Gastroesophageal sphincter (tissue), 4 donors: ENCODE measurements around the gene BDH2. TPM values are rescaled to one million over a fixed set of nuclear protein-coding genes. Genes with fewer than 3 reads are reported as not detected.

Experiments used
- ATAC-seq: fragments of 150-250 bp; one replicate; pipeline ENCODE4 v1.9.1; 2016; ENCODE audit warnings: mild to moderate bottlenecking, moderate library complexity
- H3K27ac ChIP-seq, 4 donors: fragments of 200-600 bp; sonication (generic) in 3 of 4; 1 replicate in 3 of 4; 2 replicates in 1 of 4; pipeline ENCODE4 v1.5.1; 2016 to 2019
- H3K27me3 ChIP-seq: fragments of 200-600 bp; sonication (generic); one replicate; pipeline ENCODE4 v1.5.1; 2019
- H3K36me3 ChIP-seq, 2 donors: fragments of 200-600 bp; sonication (generic); one replicate each; pipeline ENCODE4 v1.5.1; 2019; ENCODE audit warnings: control low read depth in 1 of 2
- H3K4me1 ChIP-seq, 3 donors: fragments of 200-600 bp; sonication (generic); 1 replicate in 2 of 3; 2 replicates in 1 of 3; pipeline ENCODE4 v1.5.1; 2016 to 2019; ENCODE audit warnings: control low read depth in 2 of 3
- H3K4me3 ChIP-seq, 2 donors: fragments of 200-600 bp; sonication (generic); one replicate each; pipeline ENCODE4 v1.5.1; 2019; ENCODE audit warnings: mild to moderate bottlenecking in 1 of 2, moderate library complexity in 1 of 2
- H3K9me3 ChIP-seq, 3 donors: fragments of 200-600 bp; sonication (generic); one replicate each; pipeline ENCODE4 v1.5.1; 2017 to 2019; ENCODE audit warnings: control low read depth in 2 of 3
- EP300 ChIP-seq: sonication (generic); formaldehyde crosslinking; IDR thresholded peaks from one replicate; pipeline ENCODE4 v1.6.1; 2017; ENCODE audit warnings: antibody characterized with exemption, mild to moderate bottlenecking
- POLR2A ChIP-seq, 2 donors: fragments of 450-650 bp; IDR thresholded peaks; one replicate each; pipeline ENCODE4 v1.6.1; 2017; ENCODE audit warnings: antibody characterized with exemption in 2 of 2, mild to moderate bottlenecking in 2 of 2, moderate library complexity in 1 of 2
- POLR2AphosphoS5 ChIP-seq: sonication (generic); formaldehyde crosslinking; IDR thresholded peaks from one replicate; pipeline ENCODE4 v1.6.1; 2017; ENCODE audit warnings: antibody characterized with exemption
- WGBS, 2 donors: methylation state at CpG; one replicate each; pipeline ENCODE4 v1.1.5; 2018; ENCODE audit warnings: low coverage in 1 of 2; 5-methylcytosine and 5-hydroxymethylcytosine counted together
- total RNA-seq, 4 donors: library from RNA; depleted of rRNA; stranded (reverse); fragments of >200 nt; gene quantifications; one replicate each; pipeline ENCODE4 v1.1.0, GENCODE V29; 2016
- TF ChIP-seq, protein P1 (sequence below), 4 experiments: fragments of 200-600 bp in 2 of 4; fragments of 450-650 bp in 2 of 4; sonication (generic) in 1 of 4; IDR thresholded peaks; one replicate each; pipeline ENCODE4 v1.5.1; 2017 to 2019; ENCODE audit warnings: antibody characterized with exemption in 4 of 4, mild to moderate bottlenecking in 2 of 4, moderate library complexity in 2 of 4

Gene BDH2
- total RNA-seq, 4 donors from 2014 or later: 26.9 to 109 (median 55.2) TPM

DNA sequence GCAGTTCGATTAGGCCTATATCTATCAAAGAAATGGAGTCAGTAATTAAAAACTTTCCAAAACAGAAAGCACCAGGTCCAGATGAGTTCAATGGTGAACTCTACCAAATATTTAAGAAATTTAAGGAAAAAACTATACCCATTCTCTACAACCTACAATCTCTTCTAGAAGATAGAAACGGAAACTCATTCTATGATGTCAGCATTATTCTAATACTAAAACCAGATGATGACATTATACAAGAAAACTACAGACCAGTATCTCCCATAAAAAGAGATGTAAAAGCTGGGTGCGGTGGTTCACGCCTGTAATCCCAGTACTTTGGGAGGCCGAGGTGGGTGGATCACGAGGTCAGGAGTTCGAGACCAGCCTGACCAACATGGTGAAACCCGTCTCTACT lies 29.5 kb upstream of the BDH2 start:
- 92 to 99% methylated on average over 3 to 8 of the region's 8 CpGs for WGBS, 2 donors
- Histone ChIP-seq H3K27me3 (no peaks in the 10 kb centered on the region), H3K4me1 (no peaks in the 10 kb centered on the region), H3K9me3 (peaks cover 0 to 6% (median 1%) of the 10 kb centered on the region in 3 donors), H3K27ac (no peak overlapping the region), H3K36me3 (no peaks in the 10 kb centered on the region), H3K4me3 (no peak overlapping the region)
- TF ChIP-seq EP300 (no peak), POLR2A (IDR thresholded peaks at IDR 0.05) (no peak), POLR2AphosphoS5 (no peak)
- TF ChIP-seq, protein P1, sequence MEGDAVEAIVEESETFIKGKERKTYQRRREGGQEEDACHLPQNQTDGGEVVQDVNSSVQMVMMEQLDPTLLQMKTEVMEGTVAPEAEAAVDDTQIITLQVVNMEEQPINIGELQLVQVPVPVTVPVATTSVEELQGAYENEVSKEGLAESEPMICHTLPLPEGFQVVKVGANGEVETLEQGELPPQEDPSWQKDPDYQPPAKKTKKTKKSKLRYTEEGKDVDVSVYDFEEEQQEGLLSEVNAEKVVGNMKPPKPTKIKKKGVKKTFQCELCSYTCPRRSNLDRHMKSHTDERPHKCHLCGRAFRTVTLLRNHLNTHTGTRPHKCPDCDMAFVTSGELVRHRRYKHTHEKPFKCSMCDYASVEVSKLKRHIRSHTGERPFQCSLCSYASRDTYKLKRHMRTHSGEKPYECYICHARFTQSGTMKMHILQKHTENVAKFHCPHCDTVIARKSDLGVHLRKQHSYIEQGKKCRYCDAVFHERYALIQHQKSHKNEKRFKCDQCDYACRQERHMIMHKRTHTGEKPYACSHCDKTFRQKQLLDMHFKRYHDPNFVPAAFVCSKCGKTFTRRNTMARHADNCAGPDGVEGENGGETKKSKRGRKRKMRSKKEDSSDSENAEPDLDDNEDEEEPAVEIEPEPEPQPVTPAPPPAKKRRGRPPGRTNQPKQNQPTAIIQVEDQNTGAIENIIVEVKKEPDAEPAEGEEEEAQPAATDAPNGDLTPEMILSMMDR (IDR thresholded peaks at IDR 0.05): no peak
- no peak for ATAC-seq

DNA sequence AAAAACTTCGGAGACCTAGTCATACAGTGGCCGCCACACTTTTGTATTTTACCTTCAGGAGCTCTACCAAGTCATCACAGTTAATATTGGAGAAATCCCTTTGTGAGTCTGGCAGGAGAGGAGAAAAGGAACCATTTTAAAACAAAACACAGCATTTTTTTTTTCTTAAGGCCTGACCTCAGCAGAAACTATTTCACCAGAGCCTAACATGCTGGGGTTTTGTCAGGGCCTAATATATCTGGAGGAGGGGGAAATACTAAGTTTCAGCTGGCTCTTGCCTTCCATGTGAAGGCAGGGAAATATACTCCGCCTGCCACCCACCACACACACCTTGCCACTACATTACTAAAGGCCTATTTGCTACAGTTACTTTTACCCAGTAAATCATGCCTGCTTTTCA lies 26.5 kb upstream of the BDH2 start:
- Histone ChIP-seq H3K4me1 (no peaks in the 10 kb centered on the region), H3K27me3 (no peaks in the 10 kb centered on the region), H3K27ac (no peak overlapping the region), H3K4me3 (no peak overlapping the region), H3K9me3 (peaks cover 0 to 6% (median 1%) of the 10 kb centered on the region in 3 donors), H3K36me3 (no peaks in the 10 kb centered on the region)
- no peak for ATAC-seq
- TF ChIP-seq POLR2AphosphoS5: no peak
- TF ChIP-seq POLR2A (IDR thresholded peaks at IDR 0.05): no peak
- no peak for TF ChIP-seq EP300
- TF ChIP-seq, protein P1 (IDR thresholded peaks at IDR 0.05): no peak
- 91 to 100% methylated on average over 3 of the region's 3 CpGs for WGBS, 2 donors

DNA sequence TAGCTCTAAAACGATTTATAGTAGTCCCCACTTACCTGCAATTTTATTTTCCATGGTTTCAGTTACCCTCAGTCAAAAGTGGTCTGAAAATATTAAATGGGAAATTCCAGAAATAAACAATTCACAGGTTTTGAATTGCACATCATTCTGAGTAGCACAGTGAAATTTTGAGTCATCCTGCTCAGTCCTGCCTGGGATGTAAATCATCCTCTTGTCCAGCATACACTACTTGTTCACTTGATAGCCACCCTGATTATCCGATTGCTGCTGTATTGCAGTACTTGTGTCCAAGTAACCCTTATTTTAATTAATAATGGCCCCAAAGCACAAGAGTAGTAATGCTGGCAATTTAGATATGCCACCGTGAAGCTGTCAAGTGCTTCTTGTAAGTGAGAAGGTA lies 23.5 kb upstream of the BDH2 start:
- Histone ChIP-seq H3K4me3 (no peak overlapping the region), H3K9me3 (no peaks in the 10 kb centered on the region), H3K27ac (no peak overlapping the region), H3K36me3 (no peaks in the 10 kb centered on the region), H3K27me3 (no peaks in the 10 kb centered on the region), H3K4me1 (no peaks in the 10 kb centered on the region)
- WGBS, 2 donors: 77 to 100% methylated on average over 3 of the region's 3 CpGs
- ATAC-seq: no peak
- TF ChIP-seq, protein P1 (IDR thresholded peaks at IDR 0.05): no peak
- no peak for TF ChIP-seq POLR2AphosphoS5
- TF ChIP-seq EP300: no peak
- no peak for TF ChIP-seq POLR2A (IDR thresholded peaks at IDR 0.05)

DNA sequence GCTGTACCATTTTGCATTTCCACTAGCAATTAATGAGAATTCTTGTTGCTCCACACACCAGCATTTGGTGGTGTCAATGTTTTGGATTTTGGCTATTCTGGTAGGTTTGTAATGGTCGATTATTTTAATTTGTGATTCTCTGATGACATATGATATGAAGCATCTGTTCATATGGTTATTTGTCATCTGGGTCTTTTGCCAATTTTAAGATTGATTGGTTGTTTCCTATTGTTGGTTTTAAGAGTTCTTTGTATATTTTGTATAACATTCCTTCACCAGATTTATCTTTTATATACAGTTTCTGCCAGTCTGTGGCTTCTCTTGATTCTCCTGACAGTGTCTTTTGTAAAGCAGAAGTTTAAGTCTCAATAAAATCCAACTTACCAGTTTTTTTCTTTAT lies 18.5 kb upstream of the BDH2 start:
- no peaks in the 10 kb centered on the region for H3K36me3 ChIP-seq
- H3K27ac ChIP-seq: no peak overlapping the region
- no peaks in the 10 kb centered on the region for H3K9me3 ChIP-seq
- 64 to 83% methylated on average over 1 of the region's 1 CpG for WGBS, 2 donors
- H3K4me1 ChIP-seq: no peaks in the 10 kb centered on the region
- H3K4me3 ChIP-seq: no peak overlapping the region
- no peak for ATAC-seq
- TF ChIP-seq POLR2AphosphoS5 (no peak), POLR2A (IDR thresholded peaks at IDR 0.05) (no peak), EP300 (no peak)
- TF ChIP-seq, protein P1 (IDR thresholded peaks at IDR 0.05): no peak
- no peaks in the 10 kb centered on the region for H3K27me3 ChIP-seq

DNA sequence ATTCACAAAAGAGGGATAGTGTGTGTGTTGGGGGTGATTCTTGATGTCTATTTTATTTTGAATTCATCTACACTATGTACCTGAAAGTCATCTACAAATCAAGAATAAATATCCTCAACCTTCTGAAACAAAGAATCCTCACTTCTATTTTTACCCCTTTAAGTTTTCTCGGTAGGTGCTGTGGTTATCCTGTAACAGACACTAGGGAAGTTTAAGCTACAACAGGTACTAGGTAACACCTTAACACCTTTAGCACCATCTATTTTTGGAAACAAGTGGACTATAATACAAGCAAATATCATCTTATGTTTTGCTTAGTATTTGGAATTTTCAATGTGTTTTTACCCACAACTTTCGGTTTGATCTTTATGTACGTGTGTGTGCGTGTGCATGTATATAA lies 12.0 kb upstream of the BDH2 start:
- no peak for ATAC-seq
- 68 to 97% methylated on average over 4 of the region's 4 CpGs for WGBS, 2 donors

More for the DNA sequence above, 12.0 kb upstream of the BDH2 start:
- TF ChIP-seq POLR2A (IDR thresholded peaks at IDR 0.05) (no peak), EP300 (no peak)
- TF ChIP-seq, protein P1 (IDR thresholded peaks at IDR 0.05): no peak
- Histone ChIP-seq H3K36me3 (no peaks in the 10 kb centered on the region), H3K4me3 (no peak overlapping the region), H3K9me3 (no peaks in the 10 kb centered on the region), H3K4me1 (no peaks in the 10 kb centered on the region), H3K27me3 (no peaks in the 10 kb centered on the region), H3K27ac (no peak overlapping the region)
